Liver (tissue), 9 donors: ENCODE results near the gene HNRNPM. TPM values are rescaled to one million over a fixed set of nuclear protein-coding genes. Genes with fewer than 3 reads are reported as not detected.

ENCODE experiments used
- DNase-seq: peaks from one replicate; pipeline ENCODE4 v3.0.0-alpha.2; 2017; ENCODE audit warnings: low spot score
- H3K27ac ChIP-seq, 2 donors: one replicate each; pipeline ENCODE4 v1.7.0; 2013; ENCODE audit warnings: inconsistent platforms in 2 of 2, low read length in 2 of 2, control low read depth in 1 of 2, low read depth in 1 of 2, mild to moderate bottlenecking in 1 of 2
- H3K27me3 ChIP-seq, 4 donors: one replicate each; pipeline versions ENCODE4 v1.6.1 to v1.7.0; 2013; ENCODE audit warnings: low read length in 3 of 4, inconsistent platforms in 1 of 4, mild to moderate bottlenecking in 1 of 4, moderate library complexity in 1 of 4; ENCODE audit not compliant: control insufficient read depth in 4 of 4, insufficient read depth in 4 of 4
- H3K36me3 ChIP-seq, 4 donors: one replicate each; pipeline versions ENCODE4 v1.6.1 to v1.7.0; 2013; ENCODE audit warnings: low read length in 3 of 4, mild to moderate bottlenecking in 3 of 4, low read depth in 1 of 4, moderate library complexity in 1 of 4; ENCODE audit not compliant: control insufficient read depth in 4 of 4, insufficient read depth in 3 of 4
- H3K4me1 ChIP-seq, 4 donors: one replicate each; pipeline versions ENCODE4 v1.6.1 to v1.7.0; 2013; ENCODE audit warnings: low read length in 3 of 4, mild to moderate bottlenecking in 3 of 4, moderate library complexity in 1 of 4; ENCODE audit not compliant: control insufficient read depth in 4 of 4, insufficient read depth in 4 of 4
- H3K4me3 ChIP-seq, 3 donors: one replicate each; pipeline versions ENCODE4 v1.6.1 to v1.7.0; 2013; ENCODE audit warnings: low read length in 3 of 3, control low read depth in 1 of 3, low read depth in 1 of 3, mild to moderate bottlenecking in 1 of 3
- H3K9ac ChIP-seq, 2 donors: one replicate each; pipeline ENCODE4 v1.7.0; 2013; ENCODE audit warnings: low read length in 2 of 2, mild to moderate bottlenecking in 2 of 2, moderate library complexity in 2 of 2, control low read depth in 1 of 2, low read depth in 1 of 2
- H3K9me3 ChIP-seq, 4 donors: one replicate each; pipeline versions ENCODE4 v1.6.1 to v1.7.0; 2013; ENCODE audit warnings: low read length in 3 of 4; ENCODE audit not compliant: control insufficient read depth in 4 of 4
- EGR1 ChIP-seq, 2 donors: IDR thresholded peaks; 2 replicates each; pipeline ENCODE4 v1.6.1; 2016 to 2018; ENCODE audit warnings: antibody characterized with exemption in 2 of 2, low read depth in 2 of 2
- FOXA1 ChIP-seq: IDR thresholded peaks from 2 replicates; pipeline ENCODE4 v1.6.1; 2016; ENCODE audit warnings: antibody characterized with exemption
- FOXA2 ChIP-seq: IDR thresholded peaks from 2 replicates; pipeline ENCODE4 v1.6.1; 2016; ENCODE audit warnings: antibody characterized with exemption
- GABPA ChIP-seq, 2 donors: IDR thresholded peaks in 1 of 2; conservative IDR thresholded peaks in 1 of 2; 2 replicates each; pipeline ENCODE4 v1.6.1; 2016; ENCODE audit warnings: antibody characterized with exemption in 2 of 2, mild to moderate bottlenecking in 1 of 2, moderate library complexity in 1 of 2
- HNF4G ChIP-seq: IDR thresholded peaks from 2 replicates; pipeline ENCODE4 v1.6.1; 2016; ENCODE audit warnings: antibody characterized with exemption
- JUND ChIP-seq, 2 donors: IDR thresholded peaks; 2 replicates each; pipeline ENCODE4 v1.6.1; 2016; ENCODE audit warnings: antibody characterized with exemption in 2 of 2
- NR2F2 ChIP-seq: IDR thresholded peaks from 2 replicates; pipeline ENCODE4 v1.6.1; 2016; ENCODE audit warnings: antibody characterized with exemption
- RXRA ChIP-seq, 2 donors: IDR thresholded peaks; 2 replicates each; pipeline ENCODE4 v1.6.1; 2017 to 2018; ENCODE audit warnings: antibody characterized with exemption in 2 of 2, mild to moderate bottlenecking in 1 of 2
- SP1 ChIP-seq: IDR thresholded peaks from 2 replicates; pipeline ENCODE4 v1.6.1; 2018; ENCODE audit warnings: antibody characterized with exemption, mild to moderate bottlenecking
- TAF1 ChIP-seq: conservative IDR thresholded peaks from 2 replicates; pipeline ENCODE4 v1.6.1; 2016; ENCODE audit warnings: antibody characterized with exemption, mild to moderate bottlenecking
- YY1 ChIP-seq: IDR thresholded peaks from 2 replicates; pipeline ENCODE4 v1.6.1; 2016; ENCODE audit warnings: antibody characterized with exemption, mild to moderate bottlenecking
- WGBS: extraction: QIAGEN DNeasy Blood & Tissue Kit; methylation state at CpG from one replicate; pipeline ENCODE4 v1.1.7; 2013; 5-methylcytosine and 5-hydroxymethylcytosine counted together
- polyA plus RNA-seq, 2 donors: library from polyadenylated mRNA; stranded (reverse) in 1 of 2; unstranded in 1 of 2; fragments of 200-250 nt in 1 of 2; fragments of >200 nt in 1 of 2; fragmentation: Nextera tagmentation in 1 of 2; extraction: Ambion mirVana in 1 of 2; gene quantifications; one replicate each; pipeline versions ENCODE4 v1.2.1 to v1.2.3, GENCODE V29; 2013 to 2015
- total RNA-seq, 2 donors: library from RNA; depleted of rRNA; stranded (reverse); fragments of >200 nt; gene quantifications; one replicate each; pipeline ENCODE4 v1.2.3, GENCODE V29; 2014
- TF ChIP-seq, protein P1 (sequence below): IDR thresholded peaks from 2 replicates; pipeline ENCODE4 v1.6.1; 2016; ENCODE audit warnings: antibody characterized with exemption
- TF ChIP-seq, protein P2 (sequence below): IDR thresholded peaks from 2 replicates; pipeline ENCODE4 v1.6.1; 2016; ENCODE audit warnings: antibody characterized with exemption
- TF ChIP-seq, protein P3 (sequence below): IDR thresholded peaks from 2 replicates; pipeline ENCODE4 v1.6.1; 2016; ENCODE audit warnings: antibody characterized with exemption, mild to moderate bottlenecking
- TF ChIP-seq, protein P4 (sequence below): IDR thresholded peaks from 2 replicates; pipeline ENCODE4 v1.6.1; 2016; ENCODE audit warnings: antibody characterized with exemption
- donor health status: healthy.
- donor health status: healthy.
- donor health status: healthy.
- donor health status: healthy.
- donor health status: healthy.

Gene HNRNPM
- total and polyA plus RNA-seq, 4 donors, result 39.4 to 86.9 (median 70.7) TPM

DNA sequence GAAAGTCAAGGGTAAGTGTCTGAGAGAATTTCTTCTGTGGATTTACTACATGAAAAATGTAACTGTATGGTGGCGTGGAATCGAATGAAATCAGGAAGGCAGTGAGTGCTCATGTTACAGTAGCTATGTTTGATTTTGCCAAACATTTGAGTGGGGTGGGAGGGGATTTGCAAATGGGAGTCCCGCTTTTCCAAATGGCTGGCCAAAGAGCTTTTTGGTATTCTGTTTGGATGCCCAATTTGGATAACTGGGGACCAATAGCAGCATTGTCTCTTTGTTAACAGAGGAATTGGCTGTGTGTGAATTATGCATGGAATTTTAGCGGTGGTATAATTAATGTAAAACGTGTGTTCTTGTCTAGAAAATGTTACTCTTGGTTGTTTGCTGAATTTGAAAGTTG lies 17.8 kb downstream of the HNRNPM start (continued):
- TF ChIP-seq, protein P1, sequence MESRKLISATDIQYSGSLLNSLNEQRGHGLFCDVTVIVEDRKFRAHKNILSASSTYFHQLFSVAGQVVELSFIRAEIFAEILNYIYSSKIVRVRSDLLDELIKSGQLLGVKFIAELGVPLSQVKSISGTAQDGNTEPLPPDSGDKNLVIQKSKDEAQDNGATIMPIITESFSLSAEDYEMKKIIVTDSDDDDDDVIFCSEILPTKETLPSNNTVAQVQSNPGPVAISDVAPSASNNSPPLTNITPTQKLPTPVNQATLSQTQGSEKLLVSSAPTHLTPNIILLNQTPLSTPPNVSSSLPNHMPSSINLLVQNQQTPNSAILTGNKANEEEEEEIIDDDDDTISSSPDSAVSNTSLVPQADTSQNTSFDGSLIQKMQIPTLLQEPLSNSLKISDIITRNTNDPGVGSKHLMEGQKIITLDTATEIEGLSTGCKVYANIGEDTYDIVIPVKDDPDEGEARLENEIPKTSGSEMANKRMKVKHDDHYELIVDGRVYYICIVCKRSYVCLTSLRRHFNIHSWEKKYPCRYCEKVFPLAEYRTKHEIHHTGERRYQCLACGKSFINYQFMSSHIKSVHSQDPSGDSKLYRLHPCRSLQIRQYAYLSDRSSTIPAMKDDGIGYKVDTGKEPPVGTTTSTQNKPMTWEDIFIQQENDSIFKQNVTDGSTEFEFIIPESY, result no peak
- TF ChIP-seq FOXA1 (no peak), RXRA (IDR thresholded peaks at IDR 0.05) (no peak), FOXA2 (no peak), SP1 (no peak), GABPA (IDR thresholded peaks at IDR 0.05 in 1 of 2, conservative IDR thresholded peaks at IDR 0.05 in 1 of 2) (no peak), NR2F2 (no peak)
- TF ChIP-seq, protein P2, sequence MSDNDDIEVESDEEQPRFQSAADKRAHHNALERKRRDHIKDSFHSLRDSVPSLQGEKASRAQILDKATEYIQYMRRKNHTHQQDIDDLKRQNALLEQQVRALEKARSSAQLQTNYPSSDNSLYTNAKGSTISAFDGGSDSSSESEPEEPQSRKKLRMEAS, result no peak

DNA sequence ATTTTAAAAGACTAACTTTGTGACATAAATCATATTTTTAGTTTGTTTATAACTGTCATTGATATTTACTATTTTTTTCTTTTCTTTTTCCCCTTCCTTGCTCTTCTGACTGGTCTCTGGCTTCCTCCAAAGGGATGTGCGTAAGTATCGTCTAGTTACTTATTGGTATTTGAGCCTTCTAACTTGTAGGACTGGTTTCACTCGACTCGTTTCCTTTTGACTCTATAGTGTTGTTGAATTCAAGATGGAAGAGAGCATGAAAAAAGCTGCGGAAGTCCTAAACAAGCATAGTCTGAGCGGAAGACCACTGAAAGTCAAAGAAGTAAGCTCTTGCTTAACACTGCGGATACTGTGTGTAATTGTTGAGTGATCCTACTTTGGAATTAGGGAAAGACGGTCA lies 18.6 kb downstream of the HNRNPM start:
- no peak for DNase-seq
- TF ChIP-seq, protein P3, sequence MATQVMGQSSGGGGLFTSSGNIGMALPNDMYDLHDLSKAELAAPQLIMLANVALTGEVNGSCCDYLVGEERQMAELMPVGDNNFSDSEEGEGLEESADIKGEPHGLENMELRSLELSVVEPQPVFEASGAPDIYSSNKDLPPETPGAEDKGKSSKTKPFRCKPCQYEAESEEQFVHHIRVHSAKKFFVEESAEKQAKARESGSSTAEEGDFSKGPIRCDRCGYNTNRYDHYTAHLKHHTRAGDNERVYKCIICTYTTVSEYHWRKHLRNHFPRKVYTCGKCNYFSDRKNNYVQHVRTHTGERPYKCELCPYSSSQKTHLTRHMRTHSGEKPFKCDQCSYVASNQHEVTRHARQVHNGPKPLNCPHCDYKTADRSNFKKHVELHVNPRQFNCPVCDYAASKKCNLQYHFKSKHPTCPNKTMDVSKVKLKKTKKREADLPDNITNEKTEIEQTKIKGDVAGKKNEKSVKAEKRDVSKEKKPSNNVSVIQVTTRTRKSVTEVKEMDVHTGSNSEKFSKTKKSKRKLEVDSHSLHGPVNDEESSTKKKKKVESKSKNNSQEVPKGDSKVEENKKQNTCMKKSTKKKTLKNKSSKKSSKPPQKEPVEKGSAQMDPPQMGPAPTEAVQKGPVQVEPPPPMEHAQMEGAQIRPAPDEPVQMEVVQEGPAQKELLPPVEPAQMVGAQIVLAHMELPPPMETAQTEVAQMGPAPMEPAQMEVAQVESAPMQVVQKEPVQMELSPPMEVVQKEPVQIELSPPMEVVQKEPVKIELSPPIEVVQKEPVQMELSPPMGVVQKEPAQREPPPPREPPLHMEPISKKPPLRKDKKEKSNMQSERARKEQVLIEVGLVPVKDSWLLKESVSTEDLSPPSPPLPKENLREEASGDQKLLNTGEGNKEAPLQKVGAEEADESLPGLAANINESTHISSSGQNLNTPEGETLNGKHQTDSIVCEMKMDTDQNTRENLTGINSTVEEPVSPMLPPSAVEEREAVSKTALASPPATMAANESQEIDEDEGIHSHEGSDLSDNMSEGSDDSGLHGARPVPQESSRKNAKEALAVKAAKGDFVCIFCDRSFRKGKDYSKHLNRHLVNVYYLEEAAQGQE, result no peak
- TF ChIP-seq YY1, result no peak
- TF ChIP-seq JUND (IDR thresholded peaks at IDR 0.05), result no peak
- TF ChIP-seq EGR1 (IDR thresholded peaks at IDR 0.05; ENCODE audit: low read depth in 2 of 2), result no peak
- Histone ChIP-seq H3K27me3 (no peaks in the 10 kb centered on the region), H3K9me3 (no peaks in the 10 kb centered on the region), H3K36me3 (peaks cover 5 to 56% (median 37%) of the 10 kb centered on the region in 4 donors), H3K9ac (no peak overlapping the region), H3K27ac (no peak overlapping the region), H3K4me3 (no peak overlapping the region), H3K4me1 (peaks cover 13 to 23% (median 22%) of the 10 kb centered on the region in 4 donors)
- 91% methylated on average over 8 of the region's 8 CpGs for WGBS

DNA sequence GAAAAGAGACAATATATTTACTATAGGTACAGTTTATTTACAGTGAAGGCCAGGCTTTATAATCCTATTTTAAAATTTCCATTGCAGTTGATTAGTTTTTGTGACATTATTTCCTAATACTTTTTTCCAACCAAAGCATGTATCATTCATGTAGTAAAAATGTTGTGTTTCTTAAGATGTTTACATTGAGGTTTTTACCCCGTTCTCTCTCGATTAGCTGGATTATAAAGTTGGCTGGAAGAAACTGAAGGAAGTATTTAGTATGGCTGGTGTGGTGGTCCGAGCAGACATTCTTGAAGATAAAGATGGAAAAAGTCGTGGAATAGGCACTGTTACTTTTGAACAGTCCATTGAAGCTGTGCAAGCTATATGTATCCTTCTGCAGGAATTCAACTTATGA lies 21.2 kb downstream of the HNRNPM start:
- no peak for DNase-seq
- H3K27me3 ChIP-seq, result no peaks in the 10 kb centered on the region
- H3K4me3 ChIP-seq, result no peak overlapping the region
- H3K9ac ChIP-seq, result no peak overlapping the region
- H3K4me1 ChIP-seq, result peaks cover 0 to 3% (median 0%) of the 10 kb centered on the region in 4 donors
- WGBS, result 94% methylated on average over 4 of the region's 4 CpGs
- H3K9me3 ChIP-seq, result no peaks in the 10 kb centered on the region
- no peak overlapping the region for H3K27ac ChIP-seq
- TF ChIP-seq SP1 (no peak), TAF1 (no peak), NR2F2 (no peak), FOXA2 (no peak), FOXA1 (no peak), JUND (IDR thresholded peaks at IDR 0.05) (no peak), YY1 (no peak), HNF4G (no peak), RXRA (IDR thresholded peaks at IDR 0.05) (no peak), EGR1 (IDR thresholded peaks at IDR 0.05; ENCODE audit: low read depth in 2 of 2) (no peak)
- TF ChIP-seq, protein P4, sequence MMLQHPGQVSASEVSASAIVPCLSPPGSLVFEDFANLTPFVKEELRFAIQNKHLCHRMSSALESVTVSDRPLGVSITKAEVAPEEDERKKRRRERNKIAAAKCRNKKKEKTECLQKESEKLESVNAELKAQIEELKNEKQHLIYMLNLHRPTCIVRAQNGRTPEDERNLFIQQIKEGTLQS, result no peak
- TF ChIP-seq, protein P1, result no peak
- TF ChIP-seq, protein P2, result no peak
- peaks cover 13 to 83% (median 59%) of the 10 kb centered on the region in 4 donors for H3K36me3 ChIP-seq
